Endothelial cell of umbilical vein (primary cell): ENCODE results near the gene KCNMA1. TPM values are rescaled to one million over a fixed set of nuclear protein-coding genes. Genes with fewer than 3 reads are reported as not detected.

Experiments
- BruUV-seq: library from RNA; stranded (reverse); fragments of 400-500 nt; replicated peaks from 2 replicates; lab custom pipeline; 2021; lab: Mats Ljungman, UMichigan
- CTCF ChIA-PET: fragments of 300-600, 350-600 bp; sonication (Branson Sonifier 250); formaldehyde crosslinking; loops from one replicate; lab custom pipeline; 2021; ENCODE audit warnings: antibody characterized with exemption, inconsistent platforms; lab: Charles Lee
- POLR2A ChIA-PET: fragments of 300-600, 350-600 bp; sonication (Branson Sonifier 250); formaldehyde crosslinking; loops from one replicate; lab custom pipeline; 2021; ENCODE audit warnings: antibody characterized with exemption, inconsistent platforms; lab: Charles Lee
- DNase-seq: peaks from one replicate; pipeline ENCODE4 v3.0.0-alpha.2; 2011; ENCODE audit warnings: low read depth, low spot score
- FAIRE-seq: peaks from 2 replicates; lab custom pipeline; 2011; peaks lifted over from hg19 to GRCh38; lab: Jason Lieb, UNC
- H2AFZ ChIP-seq: 2 replicates; pipeline ENCODE4 v1.6.0; 2012; ENCODE audit warnings: low read depth, low read length, control low read depth, inconsistent platforms
- H3K27ac ChIP-seq: 2 replicates; pipeline ENCODE4 v1.5.1; 2011; ENCODE audit warnings: low read depth, mild to moderate bottlenecking, control low read depth, low read length, moderate library complexity; ENCODE audit not compliant: insufficient read depth
- H3K27me3 ChIP-seq, 2 experiments: 2 replicates each; pipeline versions ENCODE4 v1.6.0 to v1.6.1; 2011; ENCODE audit warnings: low read length in 2 of 2, mixed read lengths in 1 of 2; ENCODE audit not compliant: control insufficient read depth in 2 of 2, insufficient read depth in 2 of 2
- H3K36me3 ChIP-seq, 2 experiments: 2 replicates in 1 of 2; 3 replicates in 1 of 2; pipeline ENCODE4 v1.5.1; 2011; ENCODE audit warnings: low read length in 2 of 2, mild to moderate bottlenecking in 1 of 2, moderate library complexity in 1 of 2; ENCODE audit not compliant: control insufficient read depth in 2 of 2, insufficient read depth in 2 of 2; ENCODE audit errors: extremely low read depth in 1 of 2
- H3K4me1 ChIP-seq: 3 replicates; pipeline ENCODE4 v1.5.1; 2011; ENCODE audit warnings: mild to moderate bottlenecking, low read length; ENCODE audit not compliant: control insufficient read depth, insufficient read depth; ENCODE audit errors: extremely low read depth
- H3K4me2 ChIP-seq: 2 replicates; pipeline ENCODE4 v1.6.1; 2011; ENCODE audit warnings: low read length, control low read depth, mixed read lengths; ENCODE audit not compliant: insufficient read depth
- H3K4me3 ChIP-seq, 3 experiments: fragments of 200-600 bp in 1 of 3; sonication (generic), shearing (Covaris generic) in 1 of 3; replicated peaks in 1 of 3; 2 replicates each; pipeline ENCODE4 v1.5.1; 2011 to 2016; ENCODE audit warnings: control low read depth in 3 of 3, low read length in 3 of 3, mild to moderate bottlenecking in 2 of 3, inconsistent platforms in 1 of 3, low read depth in 1 of 3, moderate library complexity in 1 of 3; ENCODE audit not compliant: insufficient read depth in 1 of 3
- H3K79me2 ChIP-seq: 2 replicates; pipeline ENCODE4 v1.6.0; 2012; ENCODE audit warnings: low read length, inconsistent platforms; ENCODE audit not compliant: control insufficient read depth, insufficient read depth
- H3K9ac ChIP-seq: replicated peaks from 2 replicates; pipeline ENCODE3; 2011; ENCODE audit warnings: low read length, control low read depth; ENCODE audit not compliant: insufficient read depth; ENCODE audit errors: extremely low read depth
- H3K9me1 ChIP-seq: replicated peaks from 3 replicates; pipeline ENCODE4 v1.6.0; 2011; ENCODE audit warnings: mild to moderate bottlenecking, low read length; ENCODE audit not compliant: control insufficient read depth, insufficient read depth; ENCODE audit errors: extremely low read depth
- H3K9me3 ChIP-seq: replicated peaks from 2 replicates; pipeline ENCODE4 v1.5.1; 2012; ENCODE audit warnings: low read length, inconsistent platforms; ENCODE audit not compliant: control insufficient read depth, insufficient read depth
- H4K20me1 ChIP-seq: replicated peaks from 2 replicates; pipeline ENCODE3; 2011; ENCODE audit warnings: mild to moderate bottlenecking, low read length; ENCODE audit not compliant: control insufficient read depth, insufficient read depth; ENCODE audit errors: extremely low read depth
- CTCF ChIP-seq, 2 donors: IDR thresholded peaks; 1 replicate in 1 of 2; 2 replicates in 1 of 2; pipeline ENCODE4 v1.5.1; 2011; ENCODE audit warnings: low read length in 2 of 2, mild to moderate bottlenecking in 2 of 2, moderate library complexity in 2 of 2, control low read depth in 1 of 2, inconsistent platforms in 1 of 2, low read depth in 1 of 2; ENCODE audit not compliant: insufficient read depth in 1 of 2; ENCODE audit errors: extremely low read depth in 1 of 2
- EZH2 ChIP-seq: IDR thresholded peaks from 2 replicates; pipeline ENCODE4 v1.6.1; 2012; ENCODE audit warnings: borderline replicate concordance, low read depth, mild to moderate bottlenecking, moderate library complexity, low read length, inconsistent platforms; ENCODE audit not compliant: severe bottlenecking
- FOS ChIP-seq: IDR thresholded peaks from 2 replicates; pipeline ENCODE4 v1.6.1; 2011; ENCODE audit warnings: mild to moderate bottlenecking, low read length, moderate library complexity, borderline replicate concordance; ENCODE audit not compliant: insufficient read depth
- GATA2 ChIP-seq: IDR thresholded peaks from 2 replicates; pipeline ENCODE4 v1.7.0; 2011; ENCODE audit warnings: low read depth, mild to moderate bottlenecking, moderate library complexity, mixed read lengths, low read length; ENCODE audit not compliant: insufficient read length, insufficient read depth
- JUN ChIP-seq: IDR thresholded peaks from 2 replicates; pipeline ENCODE4 v1.6.1; 2011; ENCODE audit warnings: borderline replicate concordance, low read depth; ENCODE audit not compliant: insufficient read length, insufficient read depth
- MAX ChIP-seq: IDR thresholded peaks from 2 replicates; pipeline ENCODE4 v1.6.1; 2011; ENCODE audit not compliant: insufficient read depth, insufficient read length
- MYC ChIP-seq: IDR thresholded peaks from one replicate; pipeline ENCODE4 v1.6.1; 2011; ENCODE audit warnings: mild to moderate bottlenecking, low read depth, low read length
- POLR2A ChIP-seq: IDR thresholded peaks from 2 replicates; pipeline ENCODE4 v1.6.1; 2012; ENCODE audit warnings: low read depth, mild to moderate bottlenecking, control low read depth, low read length
- POLR2AphosphoS5 ChIP-seq: IDR thresholded peaks from 2 replicates; pipeline ENCODE4 v1.6.1; 2012; ENCODE audit warnings: low read depth, mild to moderate bottlenecking, control low read depth, low read length, moderate library complexity; ENCODE audit not compliant: insufficient read depth
- dilution Hi-C: fragments of 300-500 bp; cut with MboI; formaldehyde crosslinking; loops from one replicate; pipeline ENCODE4 v1.15.0; 2019; ENCODE audit warnings: low sequenced_read_pairs; ENCODE audit not compliant: extremely low pct_ligation_motif_present
- intact Hi-C: fragments of 100-400 bp; cut with micrococcal nuclease; formaldehyde crosslinking; loops from one replicate; pipeline ENCODE4 v1.10.0; 2022
- polyA plus RNA-seq, 4 experiments: library from polyadenylated mRNA; depleted of rRNA in 3 of 4; stranded (reverse) in 3 of 4; unstranded in 1 of 4; fragments of >200 nt; gene quantifications; 2 replicates each; pipeline versions ENCODE4 v1.2.1 to v1.2.3, GENCODE V29; 2011 to 2012; ENCODE audit warnings: missing spikeins in 1 of 4
- total RNA-seq: library from RNA; stranded (reverse); gene quantifications from 2 replicates; pipeline ENCODE4 v1.2.3, GENCODE V29; 2021

The KCNMA1 gene
- total and polyA plus RNA-seq, 2 donors (not counting 3 experiments of a cell fraction or from before 2014, with no cell fraction given) = 0.10 to 0.82 TPM

GRCh38 chr10:77226452-77226851 lies 411.2 kb downstream of the KCNMA1 start:
- Histone ChIP-seq H3K9me3 (no peaks in the 10 kb centered on the region), H3K4me1 (no peaks in the 10 kb centered on the region), H3K9me1 (no peaks in the 10 kb centered on the region), H3K27me3 (peaks cover 0 to 5% of the 10 kb centered on the region in 2 experiments), H3K9ac (no peak overlapping the region), H4K20me1 (no peaks in the 10 kb centered on the region), H3K36me3 (no peaks in the 10 kb centered on the region), H3K27ac (no peak overlapping the region), H3K79me2 (no peaks in the 10 kb centered on the region), H3K4me3 (no peak overlapping the region), H2AFZ (no peak overlapping the region), H3K4me2 (no peak overlapping the region)
- CTCF ChIA-PET = no interaction called here
- no peak for DNase-seq
- no TSS peak for BruUV-seq
- TF ChIP-seq POLR2A (no peak), JUN (no peak), GATA2 (no peak), MYC (no peak), FOS (no peak), POLR2AphosphoS5 (no peak), CTCF (IDR thresholded peaks at IDR 0.05; ENCODE audit: extremely low read depth in 1 of 2, insufficient read depth in 1 of 2, low read depth in 1 of 2, low read length in 2 of 2) (no peak), MAX (no peak), EZH2 (no peak)
- POLR2A ChIA-PET = no interaction called here
- no peak for FAIRE-seq
- intact Hi-C loops = no loop called here
- dilution Hi-C loops = no loop called here
